NOMO-1 treated with DMSO at 0.1 percent for 48 hours (cell line): Measurements from ENCODE around the gene PKD2L2.
"Not testable (repeated sequence)": the region's sequence is repeated elsewhere in the genome, so short reads cannot be mapped to it uniquely, and the experiment has no call there.

Source experiments
- DNase-seq: peaks from one replicate; lab custom pipeline; 2025; ENCODE audit not compliant: unreplicated experiment; lab: John Stamatoyannopoulos, UW

The PKD2L2 gene

GRCh38 chr5:137954131-137954879 is 65.0 kb downstream of the PKD2L2 start:
- DNase-seq = no peak

GRCh38 chr5:137957948-137958347 is 68.7 kb downstream of the PKD2L2 start:
- DNase-seq = no peak

DNA sequence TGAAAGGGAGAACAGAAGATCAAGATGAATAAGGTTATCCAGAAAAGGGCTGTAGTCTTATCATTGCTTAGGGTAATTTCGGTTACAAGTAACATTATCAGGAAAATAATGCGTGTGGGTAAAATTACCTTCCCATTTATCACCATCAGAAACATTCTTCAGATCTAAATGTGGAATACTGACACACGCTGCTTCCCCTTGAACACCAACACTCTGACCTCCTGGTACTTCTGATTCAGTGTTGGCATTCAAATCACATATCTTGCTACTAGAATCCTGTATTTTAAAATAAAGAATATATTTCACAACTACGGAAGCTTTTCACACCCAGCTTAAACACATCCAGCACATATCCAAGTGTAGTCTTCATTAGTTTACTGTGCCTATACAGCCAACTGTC is 70.2 kb downstream of the PKD2L2 start:
- DNase-seq = no peak

- no peak for DNase-seq
Measured at GRCh38 chr5:137960141-137960540, 70.9 kb downstream of the PKD2L2 start.

DNA sequence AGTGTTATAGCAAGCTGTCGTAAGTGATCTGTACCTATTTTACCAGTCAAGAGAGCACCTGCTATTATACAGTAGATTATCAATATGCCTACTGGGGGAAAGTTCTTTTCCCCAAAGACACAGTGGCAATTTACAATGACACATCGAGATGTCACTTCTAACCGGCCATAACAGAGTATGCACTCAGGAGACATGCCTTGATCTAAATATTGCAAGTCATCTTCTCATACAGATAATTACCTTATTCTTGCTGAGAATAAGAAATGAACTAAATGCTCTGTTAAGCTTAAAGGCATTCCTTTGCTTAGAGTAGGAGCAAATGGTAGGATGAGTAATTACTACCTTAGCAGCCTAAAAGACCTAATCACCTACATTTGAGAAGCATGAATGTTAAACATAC is 71.6 kb downstream of the PKD2L2 start:
- DNase-seq = no peak

- DNase-seq = not testable (repeated sequence)
Measured at GRCh38 chr5:137970384-137970783, 81.1 kb downstream of the PKD2L2 start.

DNA sequence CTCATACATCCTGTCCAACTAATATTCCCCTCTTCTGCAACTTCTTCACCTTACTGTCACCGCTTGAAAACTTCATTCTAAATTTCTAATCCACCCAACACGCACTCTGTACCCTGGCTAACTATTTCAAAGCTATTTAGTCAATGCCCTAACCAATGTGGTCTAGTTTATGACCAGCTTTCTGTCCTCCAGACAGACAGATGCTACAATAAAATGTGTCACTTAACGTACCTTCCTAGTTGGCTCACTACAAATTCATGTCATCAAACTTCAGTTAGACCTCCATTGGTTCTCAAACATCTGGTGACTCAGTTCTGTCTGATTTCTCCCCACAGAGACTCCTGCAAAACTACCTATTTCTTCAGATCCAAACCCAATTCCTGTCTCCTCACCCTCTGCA is 86.0 kb downstream of the PKD2L2 start:
- DNase-seq = no peak

DNA sequence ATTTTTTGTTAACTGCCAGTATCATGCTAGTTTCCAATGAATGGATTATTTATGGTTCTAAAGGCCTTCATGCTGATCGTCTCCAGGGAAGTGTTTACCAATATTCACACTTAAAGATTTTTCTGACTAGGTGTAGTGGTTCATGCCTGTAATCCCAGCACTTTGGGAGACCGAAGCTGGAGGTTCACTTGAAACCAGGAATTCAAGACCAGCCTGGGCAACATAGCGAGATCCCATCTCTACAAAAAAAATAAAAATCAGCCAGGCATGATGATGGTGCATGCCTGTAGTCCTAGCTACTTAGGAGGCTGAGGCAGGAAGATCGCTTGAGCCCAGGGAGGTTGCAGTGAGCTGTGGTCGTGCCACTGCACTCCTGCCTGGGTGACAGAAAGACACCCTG is 100.2 kb downstream of the PKD2L2 start:
- DNase-seq = no peak
